Osteoblast (primary cell): ENCODE measurements around the gene CD300A. TPM values are rescaled to one million over a fixed set of nuclear protein-coding genes. Genes with fewer than 3 reads are reported as not detected.
"Not testable (repeated sequence)": the region's sequence is repeated elsewhere in the genome, so short reads cannot be mapped to it uniquely, and the experiment has no call there.

ENCODE experiments used
- DNase-seq: peaks from one replicate; pipeline ENCODE4 v3.0.0; 2011; ENCODE audit warnings: low spot score, mixed read lengths; ENCODE audit not compliant: insufficient read length; ENCODE audit errors: missing footprints
- H2AFZ ChIP-seq: 2 replicates; pipeline ENCODE4 v1.6.0; 2011; ENCODE audit warnings: mild to moderate bottlenecking, low read length
- H3K27ac ChIP-seq: 2 replicates; pipeline ENCODE4 v1.5.1; 2011; ENCODE audit warnings: mild to moderate bottlenecking, low read depth, low read length, moderate library complexity
- H3K27me3 ChIP-seq: 2 replicates; pipeline ENCODE4 v1.6.0; 2012; ENCODE audit warnings: mild to moderate bottlenecking, control low read depth, inconsistent platforms, low read length, moderate library complexity; ENCODE audit not compliant: insufficient read depth
- H3K36me3 ChIP-seq: 2 replicates; pipeline ENCODE4 v1.5.1; 2011; ENCODE audit warnings: mild to moderate bottlenecking, low read length, control low read depth, moderate library complexity; ENCODE audit not compliant: insufficient read depth
- H3K4me1 ChIP-seq: 2 replicates; pipeline ENCODE4 v1.5.1; 2011; ENCODE audit warnings: mild to moderate bottlenecking, low read length, control low read depth, moderate library complexity; ENCODE audit not compliant: insufficient read depth
- H3K4me2 ChIP-seq: 2 replicates; pipeline ENCODE4 v1.6.0; 2011; ENCODE audit warnings: mild to moderate bottlenecking, low read length; ENCODE audit not compliant: insufficient read depth
- H3K4me3 ChIP-seq: fragments of 200-600 bp; sonication (generic); 3 replicates; pipeline ENCODE4 v1.5.1; 2012; ENCODE audit warnings: mild to moderate bottlenecking, low read length, inconsistent platforms; ENCODE audit not compliant: insufficient read depth
- H3K79me2 ChIP-seq: 2 replicates; pipeline ENCODE4 v1.6.0; 2012; ENCODE audit warnings: mild to moderate bottlenecking, low read length, control low read depth, inconsistent platforms; ENCODE audit not compliant: insufficient read depth
- H3K9me3 ChIP-seq: 2 replicates; pipeline ENCODE4 v1.5.1; 2011; ENCODE audit warnings: low read depth, low read length, control low read depth
- H4K20me1 ChIP-seq: 2 replicates; pipeline ENCODE4 v1.6.0; 2012; ENCODE audit warnings: mild to moderate bottlenecking, low read length, control low read depth; ENCODE audit not compliant: insufficient read depth
- total RNA-seq: library from RNA; depleted of rRNA; stranded (reverse); fragments of >200 nt; gene quantifications from 2 replicates; pipeline ENCODE4 v1.2.3, GENCODE V29; 2012
- TF ChIP-seq, protein P1 (sequence below): IDR thresholded peaks from 2 replicates; pipeline ENCODE4 v1.5.1; 2011; ENCODE audit warnings: mild to moderate bottlenecking, low read depth, low read length, moderate library complexity; ENCODE audit errors: extremely low read depth

CD300A gene
- total RNA-seq, 1 donor, result not detected

DNA sequence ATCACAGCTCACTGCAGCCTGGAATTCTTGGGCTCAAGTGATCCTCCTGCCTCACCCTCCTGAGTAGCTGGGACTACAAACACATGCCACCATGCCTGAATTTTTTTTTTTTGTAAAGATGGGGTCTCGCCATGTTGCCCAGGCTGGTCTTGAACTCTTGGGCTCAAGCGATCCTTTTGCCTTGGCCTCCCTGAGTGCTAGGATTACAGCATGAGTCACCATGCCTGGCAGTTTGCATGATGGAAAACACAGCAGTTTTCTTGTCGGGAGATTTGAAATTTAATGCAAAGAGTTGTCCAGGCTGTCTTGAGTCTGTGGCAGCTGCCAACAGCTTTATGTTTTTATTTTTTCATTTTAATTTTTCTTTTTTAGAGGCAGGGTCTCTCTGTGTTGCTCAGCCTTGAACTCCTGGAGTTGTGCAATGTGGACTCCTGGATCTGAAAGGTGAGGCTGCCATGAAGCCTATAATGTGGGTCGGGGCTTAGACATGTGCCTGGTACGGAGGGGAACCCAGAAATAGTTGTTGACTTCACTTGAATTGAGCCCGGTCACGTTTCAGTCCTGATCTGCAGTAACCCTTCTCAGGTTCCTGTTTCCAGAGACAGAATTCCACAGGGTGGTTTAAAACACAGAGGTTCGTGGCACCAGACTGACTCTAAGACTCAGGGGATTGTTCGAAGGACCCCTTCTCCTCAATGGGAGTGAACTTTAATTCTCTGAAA is 18.7 kb downstream of the CD300A start:
- Histone ChIP-seq H4K20me1 (no peaks in the 10 kb centered on the region), H2AFZ (no peak overlapping the region), H3K79me2 (no peaks in the 10 kb centered on the region), H3K4me1 (no peaks in the 10 kb centered on the region), H3K4me3 (no peak overlapping the region), H3K27ac (no peak overlapping the region), H3K36me3 (no peaks in the 10 kb centered on the region), H3K4me2 (no peak overlapping the region), H3K27me3 (no peaks in the 10 kb centered on the region), H3K9me3 (no peaks in the 10 kb centered on the region)
- DNase-seq, result no peak
- TF ChIP-seq, protein P1, sequence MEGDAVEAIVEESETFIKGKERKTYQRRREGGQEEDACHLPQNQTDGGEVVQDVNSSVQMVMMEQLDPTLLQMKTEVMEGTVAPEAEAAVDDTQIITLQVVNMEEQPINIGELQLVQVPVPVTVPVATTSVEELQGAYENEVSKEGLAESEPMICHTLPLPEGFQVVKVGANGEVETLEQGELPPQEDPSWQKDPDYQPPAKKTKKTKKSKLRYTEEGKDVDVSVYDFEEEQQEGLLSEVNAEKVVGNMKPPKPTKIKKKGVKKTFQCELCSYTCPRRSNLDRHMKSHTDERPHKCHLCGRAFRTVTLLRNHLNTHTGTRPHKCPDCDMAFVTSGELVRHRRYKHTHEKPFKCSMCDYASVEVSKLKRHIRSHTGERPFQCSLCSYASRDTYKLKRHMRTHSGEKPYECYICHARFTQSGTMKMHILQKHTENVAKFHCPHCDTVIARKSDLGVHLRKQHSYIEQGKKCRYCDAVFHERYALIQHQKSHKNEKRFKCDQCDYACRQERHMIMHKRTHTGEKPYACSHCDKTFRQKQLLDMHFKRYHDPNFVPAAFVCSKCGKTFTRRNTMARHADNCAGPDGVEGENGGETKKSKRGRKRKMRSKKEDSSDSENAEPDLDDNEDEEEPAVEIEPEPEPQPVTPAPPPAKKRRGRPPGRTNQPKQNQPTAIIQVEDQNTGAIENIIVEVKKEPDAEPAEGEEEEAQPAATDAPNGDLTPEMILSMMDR, result no peak

DNA sequence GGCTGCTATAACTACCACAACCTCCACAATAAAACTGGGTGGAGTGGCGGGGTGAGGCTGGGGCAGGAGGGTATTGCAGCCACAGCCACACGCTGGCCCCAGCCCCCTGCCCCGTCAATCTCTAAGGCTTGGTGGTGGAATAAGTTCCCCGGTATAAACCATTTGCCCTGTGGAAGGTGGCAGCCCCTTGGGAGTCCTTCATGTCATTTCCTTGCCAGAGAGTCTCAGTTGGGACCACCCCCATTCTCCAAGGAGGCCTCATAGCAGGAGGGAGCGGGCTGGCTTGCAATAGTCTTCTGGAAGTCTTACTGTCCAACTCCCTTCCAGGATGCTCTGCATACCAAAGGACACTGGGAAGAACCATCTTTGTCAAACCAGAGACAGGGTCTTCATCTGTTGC is 19.4 kb downstream of the CD300A start:
- no peak for DNase-seq
- TF ChIP-seq, protein P1, result no peak
- Histone ChIP-seq H3K9me3 (no peaks in the 10 kb centered on the region), H3K36me3 (no peaks in the 10 kb centered on the region), H3K27me3 (no peaks in the 10 kb centered on the region), H4K20me1 (no peaks in the 10 kb centered on the region), H3K4me2 (no peak overlapping the region), H2AFZ (no peak overlapping the region), H3K4me1 (no peaks in the 10 kb centered on the region), H3K27ac (no peak overlapping the region), H3K79me2 (no peaks in the 10 kb centered on the region), H3K4me3 (no peak overlapping the region)

DNA sequence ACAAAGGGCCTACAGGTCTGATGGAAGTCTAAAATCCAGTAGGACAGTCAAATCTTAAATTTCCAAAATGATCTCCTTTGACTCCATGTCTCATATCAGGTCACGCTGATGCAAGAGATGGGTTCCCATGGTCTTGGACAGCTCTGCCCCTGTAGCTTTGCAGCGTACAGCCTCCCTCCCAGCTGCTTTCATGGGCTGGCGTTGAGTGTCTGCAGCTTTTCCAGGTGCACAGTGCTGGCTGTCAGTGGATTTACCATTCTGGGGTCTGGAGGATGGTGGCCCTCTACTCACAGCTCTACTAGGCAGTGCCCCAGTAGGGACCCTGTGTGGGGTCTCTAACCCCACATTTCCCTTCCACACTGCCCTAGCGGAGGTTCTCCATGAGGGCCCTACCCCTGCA is 21.8 kb downstream of the CD300A start:
- H3K27me3 ChIP-seq, H3K4me1 ChIP-seq, H2AFZ ChIP-seq, H3K36me3 ChIP-seq, H3K4me3 ChIP-seq, H4K20me1 ChIP-seq, DNase-seq, H3K9me3 ChIP-seq, H3K4me2 ChIP-seq, H3K79me2 ChIP-seq, H3K27ac ChIP-seq: not testable (repeated sequence)

DNA sequence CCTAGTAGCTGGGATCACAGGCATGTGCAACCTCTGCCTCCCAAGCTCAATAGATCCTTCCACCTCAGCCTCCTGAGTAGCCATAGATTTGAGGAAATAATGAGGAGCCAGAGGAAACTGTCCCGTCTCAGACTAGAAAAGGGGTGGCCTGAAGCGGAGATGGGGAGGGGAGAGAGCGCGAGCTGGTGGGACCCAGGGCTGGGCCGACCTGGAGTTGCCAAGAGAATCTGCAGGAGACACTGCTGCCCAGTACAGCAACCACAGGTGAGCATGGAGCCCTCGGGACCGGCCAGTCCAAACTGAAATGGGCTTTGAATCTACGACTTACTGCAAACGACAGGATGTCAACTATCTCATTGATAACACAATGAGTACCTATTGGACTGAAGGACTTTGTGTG is 24.3 kb downstream of the CD300A start:
- no peak overlapping the region for H3K4me3 ChIP-seq
- H3K9me3 ChIP-seq, result no peaks in the 10 kb centered on the region
- H3K36me3 ChIP-seq, result no peaks in the 10 kb centered on the region
- TF ChIP-seq, protein P1, result no peak
- H3K79me2 ChIP-seq, result no peaks in the 10 kb centered on the region
- no peak for DNase-seq
- no peak overlapping the region for H3K27ac ChIP-seq
- no peaks in the 10 kb centered on the region for H3K27me3 ChIP-seq
- no peaks in the 10 kb centered on the region for H3K4me1 ChIP-seq
- H2AFZ ChIP-seq, result no peak overlapping the region
- no peaks in the 10 kb centered on the region for H4K20me1 ChIP-seq
- H3K4me2 ChIP-seq, result no peak overlapping the region
